ENCODE data around the gene MAPK10.

MAPK10 gene

DNA sequence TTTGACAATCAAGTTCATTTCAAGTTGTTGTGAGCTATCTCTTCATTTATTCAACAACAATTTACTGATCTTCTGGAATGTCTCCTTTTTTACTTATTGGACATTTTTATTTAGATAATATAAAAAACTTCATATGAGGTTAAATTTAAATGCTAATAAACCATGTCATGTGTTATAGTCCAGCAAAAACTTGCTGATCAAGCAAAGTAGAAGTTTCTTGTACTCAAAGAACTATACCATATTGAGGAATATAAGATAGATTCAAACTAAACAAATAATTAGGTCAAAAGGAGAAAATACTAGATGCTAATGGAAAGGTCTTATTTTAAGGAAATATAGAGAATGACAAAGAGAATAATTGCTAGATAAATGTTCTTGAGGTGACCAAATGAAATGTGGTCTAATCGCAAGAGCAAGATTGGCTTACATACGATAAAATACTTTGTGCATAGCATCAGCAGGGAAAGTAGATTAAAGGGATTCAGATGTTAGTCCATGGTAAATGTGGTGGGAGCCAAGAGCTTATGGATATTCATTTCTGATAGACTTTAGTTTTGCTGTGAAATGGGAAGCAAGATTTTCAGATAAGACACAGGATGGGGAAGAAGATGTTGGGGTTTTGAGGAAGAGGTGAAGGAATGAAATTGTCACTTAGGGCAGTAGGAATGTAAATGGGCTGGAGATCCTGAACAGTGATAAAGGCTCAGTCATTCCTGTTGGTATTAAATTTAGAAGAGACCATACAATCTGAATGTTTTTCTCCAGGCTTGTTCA, 229.5 kb downstream of the MAPK10 start:
- CTCF ChIA-PET, result no interaction called here
- TF ChIP-seq HDGF (IDR thresholded peaks at IDR 0.05; ENCODE audit: borderline replicate concordance), result no peak
- no peak for TF ChIP-seq BHLHE40 (IDR thresholded peaks at IDR 0.05; ENCODE audit: borderline replicate concordance)
- DNase-seq (ENCODE audit: extremely low spot score), result no peak
- POLR2A ChIA-PET, result no interaction called here

DNA sequence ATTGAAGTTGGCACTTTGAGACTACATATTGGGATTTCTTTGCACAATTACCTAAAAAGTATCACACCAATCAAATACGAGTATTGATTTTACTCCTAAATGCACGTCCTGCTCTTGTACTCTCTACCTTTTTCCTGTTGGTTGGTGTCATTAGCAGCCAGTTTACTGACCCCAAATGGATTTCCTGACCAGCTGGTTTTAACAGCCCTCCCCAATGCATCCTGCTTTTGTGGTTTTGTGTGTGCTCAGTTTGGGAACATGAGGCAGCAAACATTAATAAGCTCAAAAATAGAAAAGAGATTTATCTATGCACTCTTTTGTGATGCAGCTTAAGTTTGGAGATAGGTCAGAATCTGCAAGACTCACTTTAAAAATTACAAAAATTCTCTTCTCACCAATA, 230.3 kb downstream of the MAPK10 start:
- CTCF ChIA-PET, result no interaction called here
- TF ChIP-seq ELF4 (IDR thresholded peaks at IDR 0.05), result no peak
- no peak for TF ChIP-seq LEF1 (IDR thresholded peaks at IDR 0.05; ENCODE audit: borderline replicate concordance)
- no peak for TF ChIP-seq HDGF (IDR thresholded peaks at IDR 0.05; ENCODE audit: borderline replicate concordance)
- TF ChIP-seq ZNF384 (IDR thresholded peaks at IDR 0.05), result no peak
- TF ChIP-seq SP1 (IDR thresholded peaks at IDR 0.05), result no peak
- no peak for TF ChIP-seq FOXM1 (IDR thresholded peaks at IDR 0.05; ENCODE audit: borderline replicate concordance)
- TF ChIP-seq FOXK2 (IDR thresholded peaks at IDR 0.05), result no peak
- TF ChIP-seq TARDBP (IDR thresholded peaks at IDR 0.05), result no peak
- TF ChIP-seq NFRKB (IDR thresholded peaks at IDR 0.05), result no peak
- no peak for TF ChIP-seq SUZ12 (IDR thresholded peaks at IDR 0.05)
- TF ChIP-seq ARNT (IDR thresholded peaks at IDR 0.05), result no peak
- TF ChIP-seq, protein P1, sequence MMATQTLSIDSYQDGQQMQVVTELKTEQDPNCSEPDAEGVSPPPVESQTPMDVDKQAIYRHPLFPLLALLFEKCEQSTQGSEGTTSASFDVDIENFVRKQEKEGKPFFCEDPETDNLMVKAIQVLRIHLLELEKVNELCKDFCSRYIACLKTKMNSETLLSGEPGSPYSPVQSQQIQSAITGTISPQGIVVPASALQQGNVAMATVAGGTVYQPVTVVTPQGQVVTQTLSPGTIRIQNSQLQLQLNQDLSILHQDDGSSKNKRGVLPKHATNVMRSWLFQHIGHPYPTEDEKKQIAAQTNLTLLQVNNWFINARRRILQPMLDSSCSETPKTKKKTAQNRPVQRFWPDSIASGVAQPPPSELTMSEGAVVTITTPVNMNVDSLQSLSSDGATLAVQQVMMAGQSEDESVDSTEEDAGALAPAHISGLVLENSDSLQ (IDR thresholded peaks at IDR 0.05), result no peak
- no peak for TF ChIP-seq FOXA1 (IDR thresholded peaks at IDR 0.05)
- no peak for TF ChIP-seq CTBP1 (IDR thresholded peaks at IDR 0.05; ENCODE audit: borderline replicate concordance)
- TF ChIP-seq L3MBTL2 (conservative IDR thresholded peaks at IDR 0.05), result no peak
- no peak for TF ChIP-seq BHLHE40 (IDR thresholded peaks at IDR 0.05; ENCODE audit: borderline replicate concordance)
- POLR2A ChIA-PET, result no interaction called here
- no peak for DNase-seq (ENCODE audit: extremely low spot score)

DNA sequence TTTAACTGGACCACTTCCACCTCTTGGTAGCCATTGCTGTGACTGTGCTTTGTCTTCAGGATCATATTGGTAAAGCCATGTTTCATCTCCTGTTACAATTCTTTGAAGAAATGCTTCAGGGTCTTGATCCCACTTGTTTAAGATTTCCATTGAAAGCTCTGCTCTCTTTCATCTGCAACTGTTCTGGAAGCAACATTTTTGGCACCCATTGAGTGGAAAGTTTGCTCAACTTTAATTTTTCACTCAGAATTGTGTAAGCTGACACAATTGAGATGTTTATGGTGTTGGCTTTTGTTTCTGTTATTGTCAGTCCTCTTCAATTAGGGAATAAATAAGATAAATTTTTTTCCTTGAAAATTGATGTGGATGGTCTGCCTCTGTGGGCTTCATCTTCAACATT, 237.4 kb downstream of the MAPK10 start:
- DNase-seq (ENCODE audit: extremely low spot score), result no peak
- ChIA-PET CTCF (no interaction called here), POLR2A (no interaction called here)
- no peak for TF ChIP-seq FOXM1 (IDR thresholded peaks at IDR 0.05; ENCODE audit: borderline replicate concordance)
- no peak for TF ChIP-seq SUZ12 (IDR thresholded peaks at IDR 0.05)
- no peak for TF ChIP-seq SP1 (IDR thresholded peaks at IDR 0.05)
- no peak for TF ChIP-seq FOXK2 (IDR thresholded peaks at IDR 0.05)
- TF ChIP-seq ZNF384 (IDR thresholded peaks at IDR 0.05), result no peak
- TF ChIP-seq, protein P1 (IDR thresholded peaks at IDR 0.05), result no peak

DNA sequence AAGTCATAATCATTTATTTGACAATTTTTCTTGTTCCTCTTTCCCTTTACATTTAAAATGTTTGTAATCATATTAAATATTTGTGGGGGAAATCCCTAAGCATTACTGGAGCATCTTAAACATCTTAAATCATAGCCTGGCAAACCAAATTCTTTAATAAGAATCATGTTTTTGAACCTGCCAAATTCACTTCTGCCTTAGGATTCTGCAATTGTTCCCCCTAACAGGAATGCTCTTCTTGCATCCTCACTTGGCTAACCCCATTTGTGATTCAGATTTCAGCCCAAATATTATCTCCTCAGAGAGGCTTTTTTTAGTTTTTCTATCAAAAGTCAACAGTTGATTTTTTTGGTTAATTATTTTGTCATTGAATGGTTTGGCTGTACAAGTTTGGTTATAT, 241.1 kb downstream of the MAPK10 start:
- no peak for DNase-seq (ENCODE audit: extremely low spot score)
- CTCF ChIA-PET, result no interaction called here
- POLR2A ChIA-PET, result no interaction called here
- TF ChIP-seq FOXA1 (IDR thresholded peaks at IDR 0.05) (no peak), FOXK2 (IDR thresholded peaks at IDR 0.05) (no peak), CTBP1 (IDR thresholded peaks at IDR 0.05; ENCODE audit: borderline replicate concordance) (no peak), FOXM1 (IDR thresholded peaks at IDR 0.05; ENCODE audit: borderline replicate concordance) (no peak), ARNT (IDR thresholded peaks at IDR 0.05) (no peak), LEF1 (IDR thresholded peaks at IDR 0.05; ENCODE audit: borderline replicate concordance) (no peak), SP1 (IDR thresholded peaks at IDR 0.05) (no peak), TARDBP (IDR thresholded peaks at IDR 0.05) (no peak), BHLHE40 (IDR thresholded peaks at IDR 0.05; ENCODE audit: borderline replicate concordance) (no peak), HDGF (IDR thresholded peaks at IDR 0.05; ENCODE audit: borderline replicate concordance) (no peak), ZNF384 (IDR thresholded peaks at IDR 0.05) (no peak)
- TF ChIP-seq, protein P1 (IDR thresholded peaks at IDR 0.05), result no peak

DNA sequence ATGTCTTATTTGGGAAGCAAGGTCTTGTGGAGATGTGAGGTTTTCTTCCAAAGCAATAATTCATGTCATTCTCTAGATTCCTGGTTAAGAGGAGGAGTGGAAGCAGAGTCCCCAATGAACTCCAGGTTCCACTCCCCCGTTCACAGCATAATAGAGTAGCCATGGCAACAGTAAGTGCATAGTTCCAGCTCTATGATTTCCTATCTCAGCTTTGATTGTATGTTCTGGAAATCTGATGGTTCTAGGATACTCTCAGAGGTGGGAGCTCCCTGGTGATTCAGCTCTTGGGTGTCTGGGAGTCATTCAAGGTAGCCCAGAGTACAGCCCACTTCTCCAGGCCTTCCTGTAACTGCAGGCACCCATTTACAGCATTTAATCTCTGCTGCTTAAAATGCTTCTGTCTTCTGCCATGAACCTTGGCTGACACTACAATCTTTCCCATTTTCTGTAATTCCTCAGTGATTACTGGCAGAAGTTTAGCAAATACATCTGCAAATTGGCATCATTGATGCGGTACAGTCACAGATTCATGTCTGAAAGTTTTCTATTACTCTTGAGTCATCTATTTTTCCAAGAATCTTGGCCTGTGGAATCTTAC, 242.0 kb downstream of the MAPK10 start:
- TF ChIP-seq HDGF (IDR thresholded peaks at IDR 0.05; ENCODE audit: borderline replicate concordance) (no peak), FOXM1 (IDR thresholded peaks at IDR 0.05; ENCODE audit: borderline replicate concordance) (no peak), ZNF384 (IDR thresholded peaks at IDR 0.05) (no peak), BHLHE40 (IDR thresholded peaks at IDR 0.05; ENCODE audit: borderline replicate concordance) (no peak), LEF1 (IDR thresholded peaks at IDR 0.05; ENCODE audit: borderline replicate concordance) (no peak), CTBP1 (IDR thresholded peaks at IDR 0.05; ENCODE audit: borderline replicate concordance) (no peak), TARDBP (IDR thresholded peaks at IDR 0.05) (no peak), NFRKB (IDR thresholded peaks at IDR 0.05) (no peak), ARNT (IDR thresholded peaks at IDR 0.05) (no peak), SP1 (IDR thresholded peaks at IDR 0.05) (no peak), FOXA1 (IDR thresholded peaks at IDR 0.05) (no peak)
- TF ChIP-seq, protein P1 (IDR thresholded peaks at IDR 0.05), result no peak
- CTCF ChIA-PET, result no interaction called here
- POLR2A ChIA-PET, result no interaction called here
- DNase-seq (ENCODE audit: extremely low spot score), result no peak

DNA sequence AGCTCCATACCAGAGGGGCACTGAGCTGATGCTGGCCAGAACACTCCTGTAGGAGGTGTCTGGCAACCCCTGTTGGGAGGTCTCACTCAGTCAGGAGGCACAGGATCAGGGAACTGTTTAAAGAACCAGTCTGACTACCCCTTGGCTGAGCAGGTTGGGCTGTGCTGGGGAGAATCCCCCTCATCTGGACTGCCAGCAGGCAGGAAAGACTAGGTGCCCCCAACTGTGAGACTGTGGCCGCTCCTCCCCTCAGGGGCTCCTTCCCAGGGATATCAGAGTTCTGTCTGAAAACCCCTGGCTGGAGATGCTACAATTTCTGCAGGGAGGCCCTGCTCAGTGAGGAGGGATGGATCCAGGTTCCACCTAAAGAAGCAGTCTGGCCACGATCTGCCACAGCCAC, 245.3 kb downstream of the MAPK10 start:
- no peak for DNase-seq (ENCODE audit: extremely low spot score)
- ChIA-PET CTCF (no interaction called here), POLR2A (no interaction called here)
- no peak for TF ChIP-seq ZNF384 (IDR thresholded peaks at IDR 0.05)
- no peak for TF ChIP-seq FOXK2 (IDR thresholded peaks at IDR 0.05)
- no peak for TF ChIP-seq CTBP1 (IDR thresholded peaks at IDR 0.05; ENCODE audit: borderline replicate concordance)
- no peak for TF ChIP-seq HDGF (IDR thresholded peaks at IDR 0.05; ENCODE audit: borderline replicate concordance)
- no peak for TF ChIP-seq FOXM1 (IDR thresholded peaks at IDR 0.05; ENCODE audit: borderline replicate concordance)
- TF ChIP-seq ARNT (IDR thresholded peaks at IDR 0.05), result no peak
- TF ChIP-seq FOXA1 (IDR thresholded peaks at IDR 0.05), result no peak
- TF ChIP-seq L3MBTL2 (conservative IDR thresholded peaks at IDR 0.05), result no peak
- TF ChIP-seq TARDBP (IDR thresholded peaks at IDR 0.05), result no peak
- no peak for TF ChIP-seq BHLHE40 (IDR thresholded peaks at IDR 0.05; ENCODE audit: borderline replicate concordance)
- no peak for TF ChIP-seq ELF4 (IDR thresholded peaks at IDR 0.05)
- no peak for TF ChIP-seq NFRKB (IDR thresholded peaks at IDR 0.05)
- no peak for TF ChIP-seq SUZ12 (IDR thresholded peaks at IDR 0.05)
